Heart left ventricle (tissue), 16 donors: Measurements from ENCODE around the gene WDR89. TPM values are rescaled to one million over a fixed set of nuclear protein-coding genes. Genes with fewer than 3 reads are reported as not detected.
"Not testable (repeated sequence)": the region's sequence is repeated elsewhere in the genome, so short reads cannot be mapped to it uniquely, and the experiment has no call there.

Experiments used
- ATAC-seq, 4 donors: fragments of 200-7000 bp; cut with Tn5 transposase; one replicate each; pipeline ENCODE4 v1.9.1; 2020 to 2022; ENCODE audit warnings: moderate library complexity in 4 of 4, mild to moderate bottlenecking in 3 of 4, moderate number of reproducible peaks in 1 of 4
- DNase-seq, 5 donors: peaks; one replicate each; pipeline ENCODE4 v3.0.0-alpha.2; 2020
- H3K27ac ChIP-seq, 12 donors: fragments of 200-600 bp; sonication (generic) in 4 of 12; one replicate each; pipeline versions ENCODE4 v1.5.0 to v1.8.0; 2016 to 2022; ENCODE audit warnings: mild to moderate bottlenecking in 2 of 12
- H3K27me3 ChIP-seq, 9 donors: fragments of 200-600 bp; sonication (generic) in 2 of 9; one replicate each; pipeline versions ENCODE4 v1.5.1 to v1.8.0; 2016 to 2022; ENCODE audit warnings: mild to moderate bottlenecking in 3 of 9
- H3K36me3 ChIP-seq, 9 donors: fragments of 200-600 bp; sonication (generic) in 2 of 9; one replicate each; pipeline versions ENCODE4 v1.5.0 to v1.8.0; 2018 to 2022; ENCODE audit warnings: mild to moderate bottlenecking in 2 of 9
- H3K4me1 ChIP-seq, 12 donors: fragments of 200-600 bp; sonication (generic) in 4 of 12; one replicate each; pipeline versions ENCODE4 v1.5.0 to v1.8.0; 2016 to 2022; ENCODE audit warnings: mild to moderate bottlenecking in 3 of 12
- H3K4me3 ChIP-seq, 12 donors: fragments of 200-600 bp; sonication (generic) in 4 of 12; one replicate each; pipeline versions ENCODE4 v1.5.0 to v1.8.0; 2017 to 2022; ENCODE audit warnings: mild to moderate bottlenecking in 9 of 12, moderate library complexity in 4 of 12
- H3K9me3 ChIP-seq, 12 donors: fragments of 200-600 bp; sonication (generic) in 4 of 12; one replicate each; pipeline versions ENCODE4 v1.5.0 to v1.8.0; 2016 to 2022; ENCODE audit warnings: mild to moderate bottlenecking in 1 of 12
- CTCF ChIP-seq, 12 donors: fragments of 200-600 bp; sonication (generic) in 4 of 12; IDR thresholded peaks; one replicate each; pipeline versions ENCODE4 v1.5.0 to v1.8.0; 2018 to 2022; ENCODE audit warnings: antibody characterized with exemption in 12 of 12, mild to moderate bottlenecking in 5 of 12
- POLR2A ChIP-seq, 2 donors: fragments of 450-650 bp; IDR thresholded peaks; one replicate each; pipeline ENCODE4 v1.6.1; 2017; ENCODE audit warnings: antibody characterized with exemption in 2 of 2, mild to moderate bottlenecking in 2 of 2, moderate library complexity in 2 of 2
- WGBS, 4 donors: extraction: QIAGEN DNeasy Blood & Tissue Kit in 2 of 4; methylation state at CpG; one replicate each; pipeline versions ENCODE4 v1.1.5 to v1.1.7; 2013 to 2018; 5-methylcytosine and 5-hydroxymethylcytosine counted together
- intact Hi-C, 10 donors: fragments of 100-400 bp; cut with DNase I; formaldehyde crosslinking; loops; one replicate each; pipeline versions ENCODE4 v1.11.1 to v1.14.2; 2022
- polyA plus RNA-seq, 2 donors: library from polyadenylated mRNA; stranded (reverse); fragments of 200-250 nt; gene quantifications; one replicate each; pipeline ENCODE4 v1.2.3, GENCODE V29; 2013
- total RNA-seq, 9 donors: library from RNA; depleted of rRNA in 2 of 9; stranded (reverse); fragments of >200 nt in 2 of 9; fragmentation: NEBNext Ultra II Directional in 3 of 9; extraction: Animal tissue kit (Norgen Biotek cat#: 25700) in 3 of 9; gene quantifications; one replicate each; pipeline versions ENCODE4 v1.1.0 to v1.2.4, GENCODE V29; 2016 to 2023
- donor health status: ischemic (EF 13 %, LVEDD 7.1; RV severe dilation, severe dysfunction).
- donor health status: healthy with polysubstance abuse.
- donor health status: DM: no; HTN: yes; CAD: no.
- donor health status: DM: no; HTN: no; CAD: no.
- donor health status: ischemic (EF 25% LVEDD 6.9; RV normal size, moderate dysfunction).
- donor health status: ischemic (EF 25% LVEDD 5.7; RV mildly dilated, moderate dysfunction).
- donor health status: healthy.
- donor health status: DM: yes; HTN: yes; CAD: no.
- donor health status: ischemic (EF 35%, LVEDD 5.7; RV mildly dilated, moderate dysfunction).
- donor health status: nonischemic (EF 11% LVEDD 7.7; RV severe dilation, severe dysfunction).
- donor health status: DM: yes; HTN: yes; CAD: no.
- donor health status: PGD.
- donor health status: ischemic (EF 29% LVEDD 5.4; RV normal size, mild dysfunction).
- donor health status: nonischemic (EF 23%, LVEDD 6.1; RV moderate dilation, normal function).

The WDR89 gene
- total and polyA plus RNA-seq, 11 donors, result 3.1 to 7.6 (median 6.3) TPM

- Histone ChIP-seq H3K36me3 (peaks cover 0 to 4% (median 0%) of the 10 kb centered on the region in 9 donors), H3K4me1 (no peaks in the 10 kb centered on the region), H3K27me3 (no peaks in the 10 kb centered on the region), H3K4me3 (no peak overlapping the region), H3K9me3 (no peaks in the 10 kb centered on the region), H3K27ac (no peak overlapping the region)
- ATAC-seq, result no peak
- WGBS, 4 donors, result 91 to 98% (median 94%) methylated on average over 4 to 8 of the region's 8 CpGs
- no peak for DNase-seq
- TF ChIP-seq POLR2A (IDR thresholded peaks at IDR 0.05) (no peak), CTCF (IDR thresholded peaks at IDR 0.05) (no peak)
- intact Hi-C loops, result no loop called here
Observed at GRCh38 chr14:63662776-63663175, 21.1 kb upstream of the WDR89 start.

- H3K4me3 ChIP-seq, H3K36me3 ChIP-seq, ATAC-seq, H3K27ac ChIP-seq, DNase-seq, H3K27me3 ChIP-seq, H3K9me3 ChIP-seq, intact Hi-C loops, H3K4me1 ChIP-seq: not testable (repeated sequence)
- 96 to 97% (median 96%) methylated on average over 10 of the region's 10 CpGs for WGBS, 4 donors
Observed at GRCh38 chr14:63661881-63662280, 20.2 kb upstream of the WDR89 start.

GRCh38 chr14:63659726-63660125 is 18.1 kb upstream of the WDR89 start:
- no peaks in the 10 kb centered on the region for H3K27me3 ChIP-seq
- WGBS, 4 donors, result 83 to 95% (median 86%) methylated on average over 4 of the region's 4 CpGs
- ATAC-seq (no peak), DNase-seq (no peak)
- H3K36me3 ChIP-seq, result peaks cover 0 to 4% (median 0%) of the 10 kb centered on the region in 9 donors
- intact Hi-C loops, result no loop called here
- TF ChIP-seq POLR2A (IDR thresholded peaks at IDR 0.05) (no peak), CTCF (IDR thresholded peaks at IDR 0.05) (no peak)
- peaks cover 0 to 5% (median 0%) of the 10 kb centered on the region in 12 donors for H3K4me1 ChIP-seq
- H3K27ac ChIP-seq, result no peak overlapping the region
- H3K9me3 ChIP-seq, result no peaks in the 10 kb centered on the region
- H3K4me3 ChIP-seq, result no peak overlapping the region

GRCh38 chr14:63656194-63656593 is 14.5 kb upstream of the WDR89 start:
- 91 to 96% (median 94%) methylated on average over 4 of the region's 4 CpGs for WGBS, 4 donors
- Histone ChIP-seq H3K9me3 (no peaks in the 10 kb centered on the region), H3K27ac (peak overlapping the region in 1 of 12 donors; percentile 23), H3K27me3 (no peaks in the 10 kb centered on the region), H3K4me3 (no peak overlapping the region), H3K4me1 (peaks cover 0 to 7% (median 0%) of the 10 kb centered on the region in 12 donors), H3K36me3 (peaks cover 0 to 7% (median 0%) of the 10 kb centered on the region in 9 donors)
- no peak for DNase-seq
- ATAC-seq, result no peak
- TF ChIP-seq CTCF (IDR thresholded peaks at IDR 0.05) (no peak), POLR2A (IDR thresholded peaks at IDR 0.05) (no peak)
- intact Hi-C loops, result no loop called here

GRCh38 chr14:63654936-63655335 is 13.3 kb upstream of the WDR89 start:
- Histone ChIP-seq H3K27me3 (no peaks in the 10 kb centered on the region), H3K4me1 (peaks cover 0 to 13% (median 0%) of the 10 kb centered on the region in 12 donors), H3K27ac (no peak overlapping the region), H3K9me3 (no peaks in the 10 kb centered on the region), H3K4me3 (no peak overlapping the region), H3K36me3 (peaks cover 0 to 7% (median 0%) of the 10 kb centered on the region in 9 donors)
- intact Hi-C loops, result no loop called here
- ATAC-seq, result no peak
- WGBS, 4 donors, result 78 to 89% (median 87%) methylated on average over 2 of the region's 2 CpGs
- TF ChIP-seq POLR2A (IDR thresholded peaks at IDR 0.05), result no peak
- TF ChIP-seq CTCF (IDR thresholded peaks at IDR 0.05), result no peak
- no peak for DNase-seq
